HG03571 (cell line): ENCODE results near the gene NARS2.
"Not testable (repeated sequence)": the region's sequence is repeated elsewhere in the genome, so short reads cannot be mapped to it uniquely, and the experiment has no call there.

ENCODE experiments used
- ATAC-seq: cut with Tn5 transposase; IDR thresholded peaks from one replicate; pipeline ENCODE4 v1.9.1; 2021; ENCODE audit not compliant: unreplicated experiment

NARS2 gene

GRCh38 chr11:78574386-78575381, at the start of gene NARS2:
TSS of gene NARS2 (minus strand) at chr11:78574864. CDS start at chr11:78574488, 376 bp downstream.
- peak; percentile 94 for ATAC-seq

- ATAC-seq = no peak
Measured at GRCh38 chr11:78622666-78623065, 48.0 kb upstream of the NARS2 start.

- no peak for ATAC-seq
Measured at GRCh38 chr11:78620159-78620558, 45.5 kb upstream of the NARS2 start.

GRCh38 chr11:78615724-78616123, 41.1 kb upstream of the NARS2 start:
- no peak for ATAC-seq

- ATAC-seq = no peak
Measured at GRCh38 chr11:78613378-78613813, 38.7 kb upstream of the NARS2 start.

GRCh38 chr11:78612721-78613377, 38.2 kb upstream of the NARS2 start:
- no peak for ATAC-seq

GRCh38 chr11:78609321-78609720, 34.7 kb upstream of the NARS2 start:
- ATAC-seq = not testable (repeated sequence)

- no peak for ATAC-seq
Measured at GRCh38 chr11:78607696-78608095, 33.0 kb upstream of the NARS2 start.

GRCh38 chr11:78606667-78607066, 32.0 kb upstream of the NARS2 start:
- ATAC-seq = no peak

GRCh38 chr11:78605296-78605695, 30.6 kb upstream of the NARS2 start:
- ATAC-seq = no peak

GRCh38 chr11:78603792-78604191, 29.1 kb upstream of the NARS2 start:
- ATAC-seq = no peak

GRCh38 chr11:78602771-78603170, 28.1 kb upstream of the NARS2 start:
- ATAC-seq = not testable (repeated sequence)

GRCh38 chr11:78601066-78601465, 26.4 kb upstream of the NARS2 start:
- not testable (repeated sequence) for ATAC-seq

GRCh38 chr11:78597579-78597978, 22.9 kb upstream of the NARS2 start:
- ATAC-seq = not testable (repeated sequence)

GRCh38 chr11:78595436-78596130, 20.9 kb upstream of the NARS2 start:
- ATAC-seq = no peak

GRCh38 chr11:78594814-78595213, 20.1 kb upstream of the NARS2 start:
- ATAC-seq = no peak

GRCh38 chr11:78588517-78588916, 13.9 kb upstream of the NARS2 start:
- ATAC-seq = no peak

GRCh38 chr11:78587446-78587845, 12.8 kb upstream of the NARS2 start:
- ATAC-seq = no peak

GRCh38 chr11:78586452-78587046, 11.9 kb upstream of the NARS2 start:
- ATAC-seq = no peak

- no peak for ATAC-seq
Measured at GRCh38 chr11:78583889-78584288, 9.2 kb upstream of the NARS2 start.

- no peak for ATAC-seq
Measured at GRCh38 chr11:78577495-78577894, 2.8 kb upstream of the NARS2 start.
